ENCODE results near the gene LCE2C. TPM values are rescaled to one million over a fixed set of nuclear protein-coding genes. Genes with fewer than 3 reads are reported as not detected.

Gene LCE2C
- total RNA-seq = not detected in 2 replicates

GRCh38 chr1:152674983-152675382, at the start of gene LCE2C:
TSS of gene LCE2C (plus strand) at chr1:152675279. CDS start at chr1:152676016, 737 bp downstream.

GRCh38 chr1:152663098-152663497, 12.0 kb upstream of the LCE2C start, which contains the start of gene LCE2D:
TSS of gene LCE2D (plus strand) at chr1:152663380. CDS start at chr1:152664106, 726 bp downstream.

GRCh38 chr1:152685823-152686222, 10.7 kb downstream of the LCE2C start, which contains the start of gene LCE2B:
TSS of gene LCE2B (plus strand) at chr1:152686123. CDS start at chr1:152686844, 721 bp downstream.

GRCh38 chr1:152697701-152698600, 22.9 kb downstream of the LCE2C start, which contains the start of gene LCE2A:
TSS of gene LCE2A (plus strand) at chr1:152698345. CDS start at chr1:152698902, 557 bp downstream.

GRCh38 chr1:152707860-152708259, 32.8 kb downstream of the LCE2C start, which contains the start of gene LCE4A:
TSS of gene LCE4A (plus strand) at chr1:152708160. CDS start at chr1:152709076, 916 bp downstream.

Other genes with a start within 250 kb of the LCE2C start
- gene LCE5A, start 164.5 kb upstream of the LCE2C start, total RNA-seq = not detected in 2 replicates
- not detected in 2 replicates for gene CRCT1, start 160.8 kb upstream of the LCE2C start, total RNA-seq
- gene LCE3E, start 108.5 kb upstream of the LCE2C start, total RNA-seq = not detected in 2 replicates
- gene LCE3D, start 94.8 kb upstream of the LCE2C start, total RNA-seq = not detected in 2 replicates
- gene LCE3C, start 75.0 kb upstream of the LCE2C start, total RNA-seq = not detected in 2 replicates
- gene LCE3B, start 61.5 kb upstream of the LCE2C start, total RNA-seq = not detected in 2 replicates
- not detected in 2 replicates for gene LCE3A, start 52.2 kb upstream of the LCE2C start, total RNA-seq
- not detected in 2 replicates for gene LCE2D, start 11.9 kb upstream of the LCE2C start, total RNA-seq
- not detected in 2 replicates for gene LCE2B, start 10.8 kb downstream of the LCE2C start, total RNA-seq
- gene LCE2A, start 23.1 kb downstream of the LCE2C start, total RNA-seq = 0.79 TPM in 1 of 2 replicates, not detected in the other
- gene LCE4A, start 32.9 kb downstream of the LCE2C start, total RNA-seq = not detected in 2 replicates
- gene KPRP, start 82.7 kb downstream of the LCE2C start, total RNA-seq = not detected in 2 replicates
- not detected in 2 replicates for gene LCE1F, start 99.9 kb downstream of the LCE2C start, total RNA-seq
- gene LCE1E, start 111.0 kb downstream of the LCE2C start, total RNA-seq = not detected in 2 replicates
- not detected in 2 replicates for gene LCE1D, start 121.4 kb downstream of the LCE2C start, total RNA-seq
- gene LCE1C, start 131.4 kb downstream of the LCE2C start, total RNA-seq = not detected in 2 replicates
- gene LCE1B, start 136.7 kb downstream of the LCE2C start, total RNA-seq = not detected in 2 replicates
- not detected in 2 replicates for gene LCE1A, start 152.2 kb downstream of the LCE2C start, total RNA-seq
- gene LCE6A, start 167.6 kb downstream of the LCE2C start, total RNA-seq = not detected in 2 replicates
- not detected in 2 replicates for gene LCE7A, start 184.7 kb downstream of the LCE2C start, total RNA-seq
- not detected in 2 replicates for gene SMCP, start 203.0 kb downstream of the LCE2C start, total RNA-seq
- 0.54 and 0.79 TPM in 2 replicates for gene IVL, start 233.3 kb downstream of the LCE2C start, total RNA-seq

Data from placental epithelial cell (primary cell).